Muscle layer of duodenum (tissue), 2 donors: ENCODE data around the gene SND1.
"Not testable (repeated sequence)": the region's sequence is repeated elsewhere in the genome, so short reads cannot be mapped to it uniquely, and the experiment has no call there.

Experiments used
- H3K27ac ChIP-seq: one replicate; pipeline ENCODE4 v1.7.0; 2013; ENCODE audit warnings: mild to moderate bottlenecking, low read length
- H3K27me3 ChIP-seq: one replicate; pipeline ENCODE4 v1.7.0; 2013; ENCODE audit warnings: low read depth, mild to moderate bottlenecking, control low read depth, low read length
- H3K36me3 ChIP-seq, 2 donors: one replicate each; pipeline ENCODE4 v1.7.0; 2013; ENCODE audit warnings: low read length in 2 of 2, control low read depth in 1 of 2, mild to moderate bottlenecking in 1 of 2; ENCODE audit not compliant: insufficient read depth in 2 of 2, control insufficient read depth in 1 of 2
- H3K4me1 ChIP-seq, 2 donors: one replicate each; pipeline ENCODE4 v1.7.0; 2013; ENCODE audit warnings: low read length in 2 of 2, mild to moderate bottlenecking in 2 of 2, control low read depth in 1 of 2, moderate library complexity in 1 of 2; ENCODE audit not compliant: insufficient read depth in 2 of 2, control insufficient read depth in 1 of 2
- H3K4me3 ChIP-seq, 2 donors: one replicate each; pipeline ENCODE4 v1.7.0; 2013; ENCODE audit warnings: low read length in 2 of 2, low read depth in 1 of 2, mild to moderate bottlenecking in 1 of 2
- H3K9me3 ChIP-seq, 2 donors: one replicate each; pipeline ENCODE4 v1.7.0; 2013; ENCODE audit warnings: low read length in 2 of 2, control low read depth in 1 of 2, mild to moderate bottlenecking in 1 of 2; ENCODE audit not compliant: control insufficient read depth in 1 of 2
- donor health status: healthy.

SND1 gene

DNA sequence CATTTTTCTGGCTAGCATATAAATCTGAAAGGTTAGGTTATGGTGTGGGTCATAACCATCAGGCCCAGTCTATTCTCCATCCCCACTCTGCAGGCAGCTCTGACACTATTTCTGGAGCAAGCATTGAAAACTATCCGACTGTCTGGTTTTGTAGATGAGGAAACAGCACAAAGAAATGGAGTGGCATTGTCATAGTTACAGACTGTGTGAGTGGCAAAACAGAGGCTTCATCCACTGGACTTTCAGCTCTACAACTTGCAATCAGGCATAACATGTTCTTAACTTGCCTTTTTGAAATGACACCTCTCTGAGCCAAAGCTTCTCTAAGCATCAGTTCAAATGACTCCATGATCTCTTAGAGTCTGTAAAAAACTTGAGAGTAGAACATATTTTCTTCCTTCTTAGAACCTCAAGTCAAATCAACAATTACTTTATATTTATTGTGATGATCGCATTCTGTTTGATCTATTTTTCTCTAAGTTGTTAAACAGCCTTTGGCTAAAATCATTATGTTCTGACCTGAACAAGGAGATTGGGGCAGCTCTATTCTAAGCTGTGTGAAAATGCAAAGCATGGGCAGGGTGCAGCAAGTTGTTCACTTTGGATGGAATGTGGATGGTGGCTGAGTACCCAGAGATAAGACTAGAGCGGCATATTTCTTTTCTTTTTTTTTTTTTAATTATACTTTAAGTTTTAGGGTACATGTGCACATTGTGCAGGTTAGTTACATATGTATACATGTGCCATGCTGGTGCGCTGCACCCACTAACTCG is 310.8 kb downstream of the SND1 start:
- Histone ChIP-seq H3K9me3 (no peaks in the 10 kb centered on the region), H3K4me1 (no peaks in the 10 kb centered on the region)

GRCh38 chr7:127963850-127964249 is 311.9 kb downstream of the SND1 start:
- not testable (repeated sequence) for H3K4me3 ChIP-seq, H3K27me3 ChIP-seq, H3K9me3 ChIP-seq, H3K27ac ChIP-seq, H3K4me1 ChIP-seq, H3K36me3 ChIP-seq

More for the DNA sequence above, 310.8 kb downstream of the SND1 start:
- no peaks in the 10 kb centered on the region for H3K36me3 ChIP-seq
- H3K4me3 ChIP-seq, result no peak overlapping the region
- H3K27me3 ChIP-seq, result no peaks in the 10 kb centered on the region
- no peak overlapping the region for H3K27ac ChIP-seq

DNA sequence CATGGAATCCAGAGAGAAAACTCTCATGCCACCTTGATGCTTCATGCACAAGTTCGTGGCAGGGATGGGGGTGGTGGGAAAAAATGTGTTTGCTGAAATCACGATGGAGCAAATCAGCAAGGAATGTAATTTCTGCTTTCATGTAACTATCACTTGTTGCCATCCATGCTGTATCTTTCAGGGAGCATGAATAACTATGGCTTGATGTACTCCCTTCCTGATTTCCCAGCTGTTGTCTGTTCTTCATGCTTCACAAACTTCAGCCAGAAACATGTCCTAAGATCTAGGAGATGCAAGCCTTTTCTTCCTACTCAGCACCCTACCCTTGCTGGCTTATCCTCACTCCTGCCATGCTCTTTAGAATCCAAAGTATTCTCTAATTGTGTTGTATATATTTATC is 315.3 kb downstream of the SND1 start:
- H3K36me3 ChIP-seq, result no peaks in the 10 kb centered on the region

GRCh38 chr7:127968547-127968946 is 316.6 kb downstream of the SND1 start:
- Histone ChIP-seq H3K36me3 (no peaks in the 10 kb centered on the region), H3K27me3 (no peaks in the 10 kb centered on the region), H3K4me1 (peaks cover 0 to 6% of the 10 kb centered on the region in 2 donors), H3K27ac (no peak overlapping the region), H3K4me3 (no peak overlapping the region), H3K9me3 (no peaks in the 10 kb centered on the region)

More for the DNA sequence above, 315.3 kb downstream of the SND1 start:
- Histone ChIP-seq H3K27ac (no peak overlapping the region), H3K27me3 (no peaks in the 10 kb centered on the region), H3K4me3 (no peak overlapping the region), H3K9me3 (no peaks in the 10 kb centered on the region), H3K4me1 (no peaks in the 10 kb centered on the region)

GRCh38 chr7:127973832-127974231 is 321.8 kb downstream of the SND1 start:
- Histone ChIP-seq H3K27me3 (no peaks in the 10 kb centered on the region), H3K4me3 (no peak overlapping the region), H3K27ac (no peak overlapping the region), H3K9me3 (no peaks in the 10 kb centered on the region), H3K36me3 (no peaks in the 10 kb centered on the region), H3K4me1 (peaks cover 0 to 6% of the 10 kb centered on the region in 2 donors)

DNA sequence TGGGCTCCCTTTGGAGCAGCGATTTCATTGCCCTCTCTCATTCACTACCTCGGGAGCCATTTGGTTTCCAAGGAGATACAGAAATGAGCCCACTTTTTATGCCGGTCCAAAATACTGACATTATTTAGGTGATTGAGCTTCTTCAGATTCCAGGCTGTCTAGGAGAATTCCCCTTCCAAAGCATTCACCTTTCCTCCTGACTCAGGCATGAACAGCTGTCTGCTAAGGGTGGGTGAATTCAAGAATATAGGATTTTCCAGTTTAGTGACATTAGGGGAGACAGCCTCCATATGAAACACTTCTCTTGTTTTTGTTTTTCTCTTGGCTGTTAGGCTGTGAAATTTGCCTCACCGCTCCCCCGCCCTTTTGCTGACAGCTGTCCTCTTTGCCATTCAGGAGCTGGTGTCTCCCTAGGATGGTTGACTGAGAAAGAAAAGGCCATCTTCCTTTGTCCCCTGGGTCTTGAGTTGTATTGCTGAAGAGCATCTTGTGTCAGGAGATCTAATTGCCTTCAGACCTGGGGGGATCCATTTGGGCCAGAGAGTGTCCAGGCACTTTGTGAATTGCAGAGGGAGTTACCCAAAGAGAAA is 322.5 kb downstream of the SND1 start:
- H3K36me3 ChIP-seq, result no peaks in the 10 kb centered on the region
- H3K4me1 ChIP-seq, result peaks cover 0 to 6% of the 10 kb centered on the region in 2 donors
- no peak overlapping the region for H3K27ac ChIP-seq
- peaks cover 0 to 4% of the 10 kb centered on the region in 2 donors for H3K9me3 ChIP-seq
- H3K4me3 ChIP-seq, result no peak overlapping the region
- H3K27me3 ChIP-seq, result no peaks in the 10 kb centered on the region

- Histone ChIP-seq H3K27ac (no peak overlapping the region), H3K36me3 (no peaks in the 10 kb centered on the region), H3K4me3 (no peak overlapping the region), H3K27me3 (no peaks in the 10 kb centered on the region), H3K4me1 (peaks cover 0 to 6% of the 10 kb centered on the region in 2 donors), H3K9me3 (peaks cover 0 to 4% of the 10 kb centered on the region in 2 donors)
Observed at GRCh38 chr7:127976056-127976737, 324.2 kb downstream of the SND1 start.

GRCh38 chr7:127976738-127977120 is 324.7 kb downstream of the SND1 start:
- Histone ChIP-seq H3K4me3 (no peak overlapping the region), H3K36me3 (no peaks in the 10 kb centered on the region)

DNA sequence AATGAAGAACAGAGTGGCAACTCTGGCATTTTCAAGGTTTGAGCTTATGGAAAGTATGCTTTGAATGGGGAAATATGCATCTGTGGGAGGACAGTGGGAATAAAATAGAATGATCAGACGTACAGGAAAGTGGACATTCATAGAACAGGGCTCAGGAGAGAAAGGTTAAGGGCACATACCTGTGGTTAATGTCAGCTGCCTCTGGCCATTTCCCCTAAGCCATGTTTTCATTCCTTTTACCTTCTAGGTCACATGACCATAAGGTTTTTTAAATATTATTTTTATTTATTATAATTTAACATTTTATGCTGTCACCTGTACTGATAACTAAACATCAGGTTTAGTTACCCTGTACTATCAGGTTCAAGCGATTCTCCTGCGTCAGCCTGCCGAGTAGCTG is 326.4 kb downstream of the SND1 start:
- no peak overlapping the region for H3K4me3 ChIP-seq
- H3K9me3 ChIP-seq, result peaks cover 0 to 4% of the 10 kb centered on the region in 2 donors
- no peaks in the 10 kb centered on the region for H3K27me3 ChIP-seq
- no peak overlapping the region for H3K27ac ChIP-seq
- H3K36me3 ChIP-seq, result no peaks in the 10 kb centered on the region
- H3K4me1 ChIP-seq, result no peaks in the 10 kb centered on the region

More at GRCh38 chr7:127976738-127977120, 324.7 kb downstream of the SND1 start:
- peaks cover 0 to 6% of the 10 kb centered on the region in 2 donors for H3K4me1 ChIP-seq
- H3K9me3 ChIP-seq, result peaks cover 0 to 4% of the 10 kb centered on the region in 2 donors
- H3K27ac ChIP-seq, result no peak overlapping the region
- H3K27me3 ChIP-seq, result no peaks in the 10 kb centered on the region

DNA sequence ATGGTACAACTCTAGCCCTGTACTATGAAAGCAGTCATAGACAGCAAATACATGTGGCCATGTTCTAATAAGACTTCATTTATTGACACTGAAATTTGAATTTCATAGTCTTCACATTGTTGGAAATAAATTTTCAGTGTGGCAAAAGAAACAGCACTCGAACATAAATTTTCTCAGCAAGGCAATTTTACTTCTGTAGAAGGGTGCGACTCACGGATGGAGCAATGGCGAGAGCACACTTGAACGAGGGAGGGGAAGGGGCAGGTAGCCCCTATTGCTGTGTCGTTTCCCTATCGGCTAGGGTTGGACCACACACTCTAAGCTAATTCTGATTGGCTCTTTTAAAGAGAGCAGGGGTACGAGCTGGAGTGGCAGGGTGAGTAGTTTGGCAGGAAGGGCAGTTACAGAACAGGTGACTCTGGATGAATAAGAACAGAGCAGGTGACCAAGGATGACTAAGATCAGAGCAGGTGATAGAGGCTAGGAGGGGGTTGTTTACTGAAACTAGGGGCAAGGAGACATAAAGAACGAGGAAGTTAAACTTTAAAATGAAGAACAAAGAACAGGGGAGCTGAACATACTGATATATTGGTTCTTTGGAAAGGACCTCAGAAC is 327.2 kb downstream of the SND1 start:
- Histone ChIP-seq H3K27ac (no peak overlapping the region), H3K4me3 (no peak overlapping the region), H3K27me3 (no peaks in the 10 kb centered on the region), H3K4me1 (no peaks in the 10 kb centered on the region), H3K36me3 (no peaks in the 10 kb centered on the region), H3K9me3 (peaks cover 0 to 4% of the 10 kb centered on the region in 2 donors)

DNA sequence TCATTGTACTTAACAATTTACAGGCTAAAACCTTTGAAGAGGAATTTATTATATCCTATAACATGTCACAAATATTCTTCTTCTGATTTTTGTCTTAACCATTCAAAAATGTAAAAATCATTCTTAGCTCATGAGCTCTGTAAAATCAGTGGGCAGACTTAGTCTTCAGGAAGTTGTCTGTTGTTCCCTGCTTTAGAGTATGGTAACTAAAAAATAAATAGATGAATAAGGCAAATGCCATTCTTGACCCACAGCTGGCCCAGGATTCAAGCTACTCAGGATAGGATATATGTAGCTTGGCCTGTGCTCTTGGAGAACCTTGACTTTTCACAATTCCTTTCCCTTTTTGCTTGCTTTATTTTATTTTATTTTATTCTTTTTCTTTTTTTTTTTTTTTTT is 327.7 kb downstream of the SND1 start:
- H3K4me3 ChIP-seq, result no peak overlapping the region
- H3K36me3 ChIP-seq, result no peaks in the 10 kb centered on the region
- peaks cover 0 to 4% of the 10 kb centered on the region in 2 donors for H3K9me3 ChIP-seq
- H3K27ac ChIP-seq, result no peak overlapping the region
- H3K4me1 ChIP-seq, result no peaks in the 10 kb centered on the region
- H3K27me3 ChIP-seq, result no peaks in the 10 kb centered on the region
